SK-N-SH (cell line): ENCODE measurements around the gene SOX2. TPM values are rescaled to one million over a fixed set of nuclear protein-coding genes. Genes with fewer than 3 reads are reported as not detected.
A peak's percentile ranks its signal among the peaks of the same experiment; 100 is the strongest.

Experiments
- CTCF ChIA-PET: fragments of 300-600, 350-600 bp; formaldehyde crosslinking; extraction: SDS; loops from one replicate; lab custom pipeline; 2021; lab: Yijun Ruan, JAX
- POLR2A ChIA-PET: fragments of 350-600 bp; sonication (Branson Sonifier 250); formaldehyde crosslinking; extraction: SDS; loops from one replicate; lab custom pipeline; 2020; ENCODE audit warnings: antibody characterized with exemption, inconsistent platforms; lab: Yijun Ruan, JAX
- DNase-seq: peaks from one replicate; pipeline ENCODE4 v3.0.0; 2012
- H2AFZ ChIP-seq: fragments of 200-600 bp; sonication (generic); 2 replicates; pipeline ENCODE4 v1.8.1; 2016; ENCODE audit warnings: antibody characterized with exemption, mild to moderate bottlenecking, low read depth
- H3F3A ChIP-seq: fragments of 200-600 bp; sonication (generic); replicated peaks from 2 replicates; pipeline ENCODE3; 2016; ENCODE audit warnings: antibody characterized with exemption, mild to moderate bottlenecking; ENCODE audit not compliant: insufficient read depth
- H3K27ac ChIP-seq, 2 experiments: fragments of 200-500 bp in 1 of 2; fragments of 200-600 bp in 1 of 2; sonication (Bioruptor generic) in 1 of 2; sonication (generic), shearing (Covaris generic) in 1 of 2; 2 replicates each; pipeline versions ENCODE4 v1.5.1 to v1.6.1; 2014 to 2016; ENCODE audit warnings: low read depth in 2 of 2, inconsistent platforms in 1 of 2, low read length in 1 of 2, mild to moderate bottlenecking in 1 of 2, mixed read lengths in 1 of 2
- H3K27me3 ChIP-seq: fragments of 200-600 bp; sonication (generic), shearing (Covaris generic); 2 replicates; pipeline ENCODE4 v1.6.1; 2016; ENCODE audit warnings: mixed run types; ENCODE audit not compliant: insufficient read depth
- H3K36me3 ChIP-seq, 2 experiments: fragments of 200-500 bp in 1 of 2; fragments of 200-600 bp in 1 of 2; sonication (Bioruptor generic) in 1 of 2; sonication (generic) in 1 of 2; replicated peaks in 1 of 2; 2 replicates each; pipeline versions ENCODE3 to v1.5.1; 2014 to 2016; ENCODE audit warnings: low read length in 1 of 2, mild to moderate bottlenecking in 1 of 2; ENCODE audit not compliant: insufficient read depth in 2 of 2, control insufficient read depth in 1 of 2
- H3K4me1 ChIP-seq, 2 experiments: fragments of 200-500 bp in 1 of 2; fragments of 200-600 bp in 1 of 2; sonication (Bioruptor generic) in 1 of 2; sonication (generic), shearing (Covaris generic) in 1 of 2; 2 replicates each; pipeline versions ENCODE4 v1.5.1 to v1.6.1; 2014 to 2016; ENCODE audit warnings: low read depth in 1 of 2, low read length in 1 of 2, mixed run types in 1 of 2; ENCODE audit not compliant: insufficient read depth in 2 of 2, control insufficient read depth in 1 of 2
- H3K4me2 ChIP-seq: fragments of 200-600 bp; sonication (generic), shearing (Covaris generic); 2 replicates; pipeline ENCODE4 v1.6.1; 2017; ENCODE audit warnings: mixed run types
- H3K4me3 ChIP-seq, 2 experiments: fragments of 200-500 bp in 1 of 2; fragments of 200-600 bp in 1 of 2; sonication (Bioruptor generic) in 1 of 2; sonication (generic), shearing (Covaris generic) in 1 of 2; 2 replicates each; pipeline versions ENCODE4 v1.5.1 to v1.8.1; 2014 to 2016; ENCODE audit warnings: low read depth in 2 of 2, inconsistent platforms in 1 of 2, low read length in 1 of 2, mild to moderate bottlenecking in 1 of 2, mixed read lengths in 1 of 2, moderate library complexity in 1 of 2
- H3K79me2 ChIP-seq: fragments of 200-600 bp; sonication (generic); 2 replicates; pipeline ENCODE4 v1.8.1; 2017; ENCODE audit warnings: mild to moderate bottlenecking; ENCODE audit not compliant: insufficient read depth
- H3K9ac ChIP-seq: fragments of 200-600 bp; sonication (generic); 2 replicates; pipeline ENCODE4 v1.6.1; 2017; ENCODE audit warnings: mixed run types
- H3K9me2 ChIP-seq: fragments of 200-600 bp; sonication (generic); 2 replicates; pipeline ENCODE4 v1.6.1; 2017; ENCODE audit warnings: mixed run types
- H3K9me3 ChIP-seq: fragments of 200-600 bp; sonication (generic); 2 replicates; pipeline ENCODE4 v1.6.1; 2017; ENCODE audit warnings: mixed run types, mild to moderate bottlenecking, moderate library complexity
- H4K20me1 ChIP-seq: fragments of 200-600 bp; sonication (generic); 2 replicates; pipeline ENCODE4 v1.6.1; 2017; ENCODE audit warnings: mild to moderate bottlenecking, mixed run types; ENCODE audit not compliant: insufficient read depth
- CHD2 ChIP-seq: fragments of 150-350 bp; IDR thresholded peaks from 2 replicates; pipeline ENCODE4 v1.6.1; 2018; ENCODE audit warnings: low read length; ENCODE audit not compliant: partially characterized antibody
- CTCF ChIP-seq: fragments of 200-600 bp; sonication (generic); IDR thresholded peaks from 2 replicates; pipeline ENCODE4 v1.6.1; 2017; ENCODE audit warnings: antibody characterized with exemption, mild to moderate bottlenecking, moderate library complexity
- EP300 ChIP-seq, 2 experiments: IDR thresholded peaks; 2 replicates each; pipeline versions ENCODE4 v1.4.0 to v1.6.1; 2012; ENCODE audit warnings: borderline replicate concordance in 1 of 2, low read depth in 1 of 2, low read length in 1 of 2
- IRF3 ChIP-seq: fragments of 150-350 bp; IDR thresholded peaks from 2 replicates; pipeline ENCODE4 v1.6.1; 2016; ENCODE audit warnings: mild to moderate bottlenecking, low read depth, low read length
- JUND ChIP-seq: IDR thresholded peaks from 2 replicates; pipeline ENCODE4 v1.4.0; 2012
- MEF2A ChIP-seq: IDR thresholded peaks from 2 replicates; pipeline ENCODE4 v1.4.0; 2012; ENCODE audit warnings: low read depth, borderline replicate concordance
- NRF1 ChIP-seq: IDR thresholded peaks from 2 replicates; pipeline ENCODE4 v1.6.1; 2012; ENCODE audit warnings: low read depth, mild to moderate bottlenecking, low read length
- RAD21 ChIP-seq: IDR thresholded peaks from 2 replicates; pipeline ENCODE4 v1.6.1; 2012; ENCODE audit warnings: mild to moderate bottlenecking, low read length
- RFX5 ChIP-seq: IDR thresholded peaks from 2 replicates; pipeline ENCODE4 v1.6.1; 2012; ENCODE audit warnings: mild to moderate bottlenecking, improper control_type of control experiment, low read length
- RXRA ChIP-seq: IDR thresholded peaks from 2 replicates; pipeline ENCODE4 v1.4.0; 2012; ENCODE audit warnings: low read depth, mild to moderate bottlenecking, borderline replicate concordance
- SMC3 ChIP-seq: IDR thresholded peaks from 2 replicates; pipeline ENCODE4 v1.6.1; 2012; ENCODE audit warnings: low read depth, low read length, improper control_type of control experiment
- TAF1 ChIP-seq: IDR thresholded peaks from 2 replicates; pipeline ENCODE4 v1.6.1; 2012; ENCODE audit warnings: low read depth, mild to moderate bottlenecking, low read length, moderate library complexity, borderline replicate concordance
- USF2 ChIP-seq: fragments of 150-350 bp; IDR thresholded peaks from 2 replicates; pipeline ENCODE4 v1.6.1; 2017; ENCODE audit warnings: antibody characterized with exemption, low read length, low read depth, borderline replicate concordance
- YY1 ChIP-seq: IDR thresholded peaks from 2 replicates; pipeline ENCODE4 v1.4.0; 2012; ENCODE audit warnings: low read depth, mild to moderate bottlenecking
- WGBS: methylation state at CpG from one replicate; pipeline ENCODE4 v1.1.6; 2017; ENCODE audit warnings: low lambda C conversion rate; 5-methylcytosine and 5-hydroxymethylcytosine counted together
- polyA plus RNA-seq, 3 experiments: library from polyadenylated mRNA; depleted of rRNA; stranded (reverse); fragments of >200 nt; gene quantifications; 2 replicates each; pipeline ENCODE4 v1.2.3, GENCODE V29; 2012
- TF ChIP-seq, protein P1 (sequence below): IDR thresholded peaks from 2 replicates; pipeline ENCODE4 v1.4.0; 2012; ENCODE audit warnings: low read depth, borderline replicate concordance
- TF ChIP-seq, protein P2 (sequence below): IDR thresholded peaks from 2 replicates; pipeline ENCODE4 v1.6.1; 2012; ENCODE audit warnings: mild to moderate bottlenecking, low read depth, low read length, moderate library complexity

SOX2 gene
- polyA plus RNA-seq, 1 of the 3 experiments (the other 2 are of a cell fraction) = 0.13 TPM

- H3K27me3 ChIP-seq = no peaks in the 10 kb centered on the region
- no peak overlapping the region for H2AFZ ChIP-seq
- 59% methylated on average over 2 of the region's 2 CpGs for WGBS
- CTCF ChIA-PET = no interaction called here
- H3K27ac ChIP-seq = no peak overlapping the region
- no peak overlapping the region for H3K4me2 ChIP-seq
- H3K79me2 ChIP-seq = no peaks in the 10 kb centered on the region
- no peaks in the 10 kb centered on the region for H3K36me3 ChIP-seq
- peak; percentile 49 for DNase-seq
- H3F3A ChIP-seq = no peaks in the 10 kb centered on the region
- no peaks in the 10 kb centered on the region for H3K9me3 ChIP-seq
- no peak for TF ChIP-seq SMC3
- no peak for TF ChIP-seq RXRA
- TF ChIP-seq, protein P1, sequence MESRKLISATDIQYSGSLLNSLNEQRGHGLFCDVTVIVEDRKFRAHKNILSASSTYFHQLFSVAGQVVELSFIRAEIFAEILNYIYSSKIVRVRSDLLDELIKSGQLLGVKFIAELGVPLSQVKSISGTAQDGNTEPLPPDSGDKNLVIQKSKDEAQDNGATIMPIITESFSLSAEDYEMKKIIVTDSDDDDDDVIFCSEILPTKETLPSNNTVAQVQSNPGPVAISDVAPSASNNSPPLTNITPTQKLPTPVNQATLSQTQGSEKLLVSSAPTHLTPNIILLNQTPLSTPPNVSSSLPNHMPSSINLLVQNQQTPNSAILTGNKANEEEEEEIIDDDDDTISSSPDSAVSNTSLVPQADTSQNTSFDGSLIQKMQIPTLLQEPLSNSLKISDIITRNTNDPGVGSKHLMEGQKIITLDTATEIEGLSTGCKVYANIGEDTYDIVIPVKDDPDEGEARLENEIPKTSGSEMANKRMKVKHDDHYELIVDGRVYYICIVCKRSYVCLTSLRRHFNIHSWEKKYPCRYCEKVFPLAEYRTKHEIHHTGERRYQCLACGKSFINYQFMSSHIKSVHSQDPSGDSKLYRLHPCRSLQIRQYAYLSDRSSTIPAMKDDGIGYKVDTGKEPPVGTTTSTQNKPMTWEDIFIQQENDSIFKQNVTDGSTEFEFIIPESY = no peak
- TF ChIP-seq, protein P2, sequence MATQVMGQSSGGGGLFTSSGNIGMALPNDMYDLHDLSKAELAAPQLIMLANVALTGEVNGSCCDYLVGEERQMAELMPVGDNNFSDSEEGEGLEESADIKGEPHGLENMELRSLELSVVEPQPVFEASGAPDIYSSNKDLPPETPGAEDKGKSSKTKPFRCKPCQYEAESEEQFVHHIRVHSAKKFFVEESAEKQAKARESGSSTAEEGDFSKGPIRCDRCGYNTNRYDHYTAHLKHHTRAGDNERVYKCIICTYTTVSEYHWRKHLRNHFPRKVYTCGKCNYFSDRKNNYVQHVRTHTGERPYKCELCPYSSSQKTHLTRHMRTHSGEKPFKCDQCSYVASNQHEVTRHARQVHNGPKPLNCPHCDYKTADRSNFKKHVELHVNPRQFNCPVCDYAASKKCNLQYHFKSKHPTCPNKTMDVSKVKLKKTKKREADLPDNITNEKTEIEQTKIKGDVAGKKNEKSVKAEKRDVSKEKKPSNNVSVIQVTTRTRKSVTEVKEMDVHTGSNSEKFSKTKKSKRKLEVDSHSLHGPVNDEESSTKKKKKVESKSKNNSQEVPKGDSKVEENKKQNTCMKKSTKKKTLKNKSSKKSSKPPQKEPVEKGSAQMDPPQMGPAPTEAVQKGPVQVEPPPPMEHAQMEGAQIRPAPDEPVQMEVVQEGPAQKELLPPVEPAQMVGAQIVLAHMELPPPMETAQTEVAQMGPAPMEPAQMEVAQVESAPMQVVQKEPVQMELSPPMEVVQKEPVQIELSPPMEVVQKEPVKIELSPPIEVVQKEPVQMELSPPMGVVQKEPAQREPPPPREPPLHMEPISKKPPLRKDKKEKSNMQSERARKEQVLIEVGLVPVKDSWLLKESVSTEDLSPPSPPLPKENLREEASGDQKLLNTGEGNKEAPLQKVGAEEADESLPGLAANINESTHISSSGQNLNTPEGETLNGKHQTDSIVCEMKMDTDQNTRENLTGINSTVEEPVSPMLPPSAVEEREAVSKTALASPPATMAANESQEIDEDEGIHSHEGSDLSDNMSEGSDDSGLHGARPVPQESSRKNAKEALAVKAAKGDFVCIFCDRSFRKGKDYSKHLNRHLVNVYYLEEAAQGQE = no peak
- TF ChIP-seq RFX5 = no peak
- TF ChIP-seq USF2 = no peak
- no peak for TF ChIP-seq YY1
- TF ChIP-seq MEF2A = no peak
- TF ChIP-seq CHD2 = no peak
- no peak for TF ChIP-seq NRF1
- TF ChIP-seq EP300 (IDR thresholded peaks at IDR 0.05; ENCODE audit: borderline replicate concordance in 1 of 2, low read depth in 1 of 2, low read length in 1 of 2) = no peak
- no peak for TF ChIP-seq JUND
- TF ChIP-seq IRF3 = no peak
- no peak for TF ChIP-seq RAD21
- TF ChIP-seq CTCF = no peak
- no peak for TF ChIP-seq TAF1
- TF ChIP-seq, all 33 proteins: peak for 0
- Histone ChIP-seq H4K20me1 (no peaks in the 10 kb centered on the region), H3K4me3 (no peak overlapping the region), H3K4me1 (no peaks in the 10 kb centered on the region; a peak in 1 of 4 replicates), H3K9me2 (no peaks in the 10 kb centered on the region), H3K9ac (no peak overlapping the region)
- POLR2A ChIA-PET = no interaction called here
Observed at GRCh38 chr3:181691901-181692300, 19.8 kb upstream of the SOX2 start.
